Neural progenitor cell (in vitro differentiated cells): ENCODE data around the gene MITD1. TPM values are rescaled to one million over a fixed set of nuclear protein-coding genes. Genes with fewer than 3 reads are reported as not detected.

ENCODE experiments used
- DNase-seq: peaks from one replicate; pipeline ENCODE4 v3.0.0-alpha.2; 2016; ENCODE audit warnings: low spot score
- H2AFZ ChIP-seq: fragments of 200-600 bp; sonication (generic); replicated peaks from 2 replicates; pipeline ENCODE4 v1.6.1; 2016; ENCODE audit warnings: antibody characterized with exemption
- H3F3A ChIP-seq: fragments of 200-600 bp; sonication (generic); 2 replicates; pipeline ENCODE4 v1.6.1; 2016; ENCODE audit warnings: antibody characterized with exemption, low read depth
- H3K27ac ChIP-seq: fragments of 200-600 bp; sonication (generic); 2 replicates; pipeline ENCODE4 v1.5.1; 2016; ENCODE audit warnings: mild to moderate bottlenecking
- H3K27me3 ChIP-seq: fragments of 200-600 bp; sonication (generic); 2 replicates; pipeline ENCODE4 v1.6.1; 2016; ENCODE audit warnings: mild to moderate bottlenecking, moderate library complexity
- H3K36me3 ChIP-seq: fragments of 200-600 bp; sonication (generic); 2 replicates; pipeline ENCODE4 v1.5.1; 2016
- H3K4me1 ChIP-seq: fragments of 200-600 bp; sonication (generic); 2 replicates; pipeline ENCODE4 v1.6.1; 2016; ENCODE audit warnings: mixed run types
- H3K4me2 ChIP-seq: fragments of 200-600 bp; sonication (generic); 2 replicates; pipeline ENCODE4 v1.6.1; 2016
- H3K4me3 ChIP-seq: fragments of 200-600 bp; sonication (generic); 2 replicates; pipeline ENCODE4 v1.5.1; 2016
- H3K79me2 ChIP-seq: fragments of 200-600 bp; sonication (generic); 2 replicates; pipeline ENCODE4 v1.6.1; 2016; ENCODE audit warnings: low read depth
- H3K9ac ChIP-seq: fragments of 200-600 bp; sonication (generic); 2 replicates; pipeline ENCODE4 v1.6.1; 2016
- H3K9me3 ChIP-seq: fragments of 200-600 bp; sonication (generic); 2 replicates; pipeline ENCODE4 v1.5.1; 2016; ENCODE audit warnings: low read depth
- H4K20me1 ChIP-seq: fragments of 200-600 bp; sonication (generic); 2 replicates; pipeline ENCODE4 v1.6.1; 2016; ENCODE audit warnings: low read depth
- H3K27ac Mint-ChIP-seq: 3 replicates; pipeline ENCODE4 v1.8.0; 2021; ENCODE audit warnings: mixed read lengths
- H3K27me3 Mint-ChIP-seq: 2 replicates; pipeline ENCODE4 v1.8.0; 2022; ENCODE audit warnings: low read depth, mild to moderate bottlenecking, inconsistent platforms, moderate library complexity, mixed read lengths; ENCODE audit not compliant: insufficient read depth
- H3K36me3 Mint-ChIP-seq: 3 replicates; pipeline ENCODE4 v1.8.0; 2021; ENCODE audit warnings: mixed read lengths
- H3K4me1 Mint-ChIP-seq: 3 replicates; pipeline ENCODE4 v1.8.0; 2021; ENCODE audit warnings: mixed read lengths
- H3K4me3 Mint-ChIP-seq: 3 replicates; pipeline ENCODE4 v1.8.0; 2021; ENCODE audit warnings: mild to moderate bottlenecking, moderate library complexity, mixed read lengths
- H3K9me3 Mint-ChIP-seq: 3 replicates; pipeline ENCODE4 v1.8.0; 2020; ENCODE audit warnings: mixed read lengths
- CTCF ChIP-seq: fragments of 200-600 bp; sonication (generic); IDR thresholded peaks from 2 replicates; pipeline ENCODE4 v1.5.1; 2017; ENCODE audit warnings: antibody characterized with exemption, mild to moderate bottlenecking
- EZH2 ChIP-seq: fragments of 200-600 bp; sonication (generic); IDR thresholded peaks from 2 replicates; pipeline ENCODE4 v1.6.1; 2017; ENCODE audit warnings: antibody characterized with exemption, mild to moderate bottlenecking, moderate library complexity
- EZH2phosphoT487 ChIP-seq: fragments of 200-600 bp; sonication (generic); IDR thresholded peaks from 2 replicates; pipeline ENCODE4 v1.6.1; 2017; ENCODE audit warnings: antibody characterized with exemption
- total RNA-seq: library from RNA; depleted of rRNA; stranded (reverse); fragments of >200 nt; gene quantifications from 2 replicates; pipeline ENCODE4 v1.2.3, GENCODE V29; 2015; ENCODE audit warnings: low replicate concordance

The MITD1 gene
- 51.6 and 82.3 TPM in 2 replicates for total RNA-seq

- peak within 1 kb of the TSS; percentile 73 for H3K9ac ChIP-seq
- peak within 1 kb of the TSS; percentile 100 for H3K4me3 Mint-ChIP-seq
Measured at GRCh38 chr2:99180755-99181623, at the start of gene MITD1, which contains the start of gene MRPL30. TSS of gene MITD1 (minus strand) at chr2:99181058. CDS start at chr2:99180981, 77 bp downstream. TSS of gene MRPL30 (plus strand) at chr2:99181184. CDS start at chr2:99186204, 5,020 bp downstream.

GRCh38 chr2:99217929-99218501 is 37.2 kb upstream of the MITD1 start:
- H3K36me3 Mint-ChIP-seq = peaks cover 13% of the 10 kb centered on the region
- Histone ChIP-seq H2AFZ (no peak overlapping the region), H3K4me1 (no peaks in the 10 kb centered on the region)

More at GRCh38 chr2:99180755-99181623, at the start of gene MITD1, which contains the start of gene MRPL30:
- Histone ChIP-seq H3K4me1 (peaks cover 15% of the 10 kb centered on the region), H3K27me3 (no peaks in the 10 kb centered on the region), H3F3A (peaks cover 12% of the 10 kb centered on the region), H3K9me3 (no peaks in the 10 kb centered on the region), H3K27ac (peak within 1 kb of the TSS; percentile 68), H3K4me2 (peak within 1 kb of the TSS; percentile 87), H3K79me2 (peaks cover 75% of the 10 kb centered on the region), H4K20me1 (peaks cover 4% of the 10 kb centered on the region), H3K4me3 (peak within 1 kb of the TSS; percentile 88), H2AFZ (peak within 1 kb of the TSS; percentile 93), H3K36me3 (no peaks in the 10 kb centered on the region)
- Mint-ChIP-seq H3K4me1 (peaks cover 25% of the 10 kb centered on the region), H3K27me3 (no peaks in the 10 kb centered on the region), H3K36me3 (no peaks in the 10 kb centered on the region), H3K9me3 (no peaks in the 10 kb centered on the region), H3K27ac (peak within 1 kb of the TSS; percentile 96)
- peak; percentile 95 for DNase-seq
- TF ChIP-seq CTCF (no peak), EZH2 (no peak), EZH2phosphoT487 (no peak)

GRCh38 chr2:99216096-99216495 is 35.2 kb upstream of the MITD1 start:
- Histone ChIP-seq H3K4me2 (no peak overlapping the region), H4K20me1 (no peaks in the 10 kb centered on the region)

More at GRCh38 chr2:99217929-99218501, 37.2 kb upstream of the MITD1 start:
- Histone ChIP-seq H4K20me1 (no peaks in the 10 kb centered on the region), H3K36me3 (no peaks in the 10 kb centered on the region), H3F3A (no peaks in the 10 kb centered on the region), H3K9ac (no peak overlapping the region), H3K4me2 (no peak overlapping the region), H3K79me2 (no peaks in the 10 kb centered on the region), H3K9me3 (no peaks in the 10 kb centered on the region), H3K4me3 (no peak overlapping the region), H3K27me3 (no peaks in the 10 kb centered on the region), H3K27ac (no peak overlapping the region)
- H3K4me3 Mint-ChIP-seq = no peak overlapping the region
- H3K9me3 Mint-ChIP-seq = no peaks in the 10 kb centered on the region
- H3K4me1 Mint-ChIP-seq = no peaks in the 10 kb centered on the region
- H3K27me3 Mint-ChIP-seq = peaks cover 2% of the 10 kb centered on the region
- TF ChIP-seq CTCF (no peak), EZH2phosphoT487 (no peak), EZH2 (no peak)
- H3K27ac Mint-ChIP-seq = no peak overlapping the region
- no peak for DNase-seq

More at GRCh38 chr2:99216096-99216495, 35.2 kb upstream of the MITD1 start:
- Histone ChIP-seq H3K27me3 (no peaks in the 10 kb centered on the region), H3K79me2 (no peaks in the 10 kb centered on the region), H3K36me3 (no peaks in the 10 kb centered on the region), H3K4me1 (no peaks in the 10 kb centered on the region), H2AFZ (no peak overlapping the region), H3K9me3 (no peaks in the 10 kb centered on the region), H3K27ac (no peak overlapping the region), H3F3A (no peaks in the 10 kb centered on the region), H3K4me3 (no peak overlapping the region), H3K9ac (no peak overlapping the region)
- no peak overlapping the region for H3K4me3 Mint-ChIP-seq
- H3K4me1 Mint-ChIP-seq = no peaks in the 10 kb centered on the region
- H3K9me3 Mint-ChIP-seq = no peaks in the 10 kb centered on the region
- no peak for DNase-seq
- TF ChIP-seq CTCF = no peak
- no peak for TF ChIP-seq EZH2phosphoT487
- TF ChIP-seq EZH2 = no peak
- H3K27me3 Mint-ChIP-seq = peaks cover 2% of the 10 kb centered on the region
- peaks cover 7% of the 10 kb centered on the region for H3K36me3 Mint-ChIP-seq
- no peak overlapping the region for H3K27ac Mint-ChIP-seq
